ENCODE results near the gene NINJ2.
"Not testable (repeated sequence)": the region's sequence is repeated elsewhere in the genome, so short reads cannot be mapped to it uniquely, and the experiment has no call there.

NINJ2 gene

GRCh38 chr12:663293-663871 is at the start of gene NINJ2:
Gene NINJ2, minus strand, starts transcription at chr12:663445. Its CDS starts 85 bp downstream, at chr12:663360.
- no peak for DNase-seq (ENCODE audit: low read depth)

- DNase-seq (ENCODE audit: low read depth), result no peak
Measured at GRCh38 chr12:712172-712863, 49.1 kb upstream of the NINJ2 start.

GRCh38 chr12:709455-710020 is 46.3 kb upstream of the NINJ2 start:
- DNase-seq (ENCODE audit: low read depth), result no peak

- not testable (repeated sequence) for DNase-seq (ENCODE audit: low read depth)
Measured at GRCh38 chr12:708084-708483, 44.8 kb upstream of the NINJ2 start.

GRCh38 chr12:704516-705242 is 41.4 kb upstream of the NINJ2 start:
- no peak for DNase-seq (ENCODE audit: low read depth)

- DNase-seq (ENCODE audit: low read depth), result no peak
Measured at GRCh38 chr12:701896-702539, 38.8 kb upstream of the NINJ2 start.

GRCh38 chr12:700016-700415 is 36.8 kb upstream of the NINJ2 start:
- no peak for DNase-seq (ENCODE audit: low read depth)

GRCh38 chr12:698222-698621 is 35.0 kb upstream of the NINJ2 start:
- DNase-seq (ENCODE audit: low read depth), result not testable (repeated sequence)

- DNase-seq (ENCODE audit: low read depth), result no peak
Measured at GRCh38 chr12:697481-697880, 34.2 kb upstream of the NINJ2 start.

GRCh38 chr12:694734-695503 is 31.7 kb upstream of the NINJ2 start:
- no peak for DNase-seq (ENCODE audit: low read depth)

GRCh38 chr12:693934-694533 is 30.8 kb upstream of the NINJ2 start:
- DNase-seq (ENCODE audit: low read depth), result no peak

GRCh38 chr12:692274-692673 is 29.0 kb upstream of the NINJ2 start:
- no peak for DNase-seq (ENCODE audit: low read depth)

GRCh38 chr12:690466-690865 is 27.2 kb upstream of the NINJ2 start:
- no peak for DNase-seq (ENCODE audit: low read depth)

- no peak for DNase-seq (ENCODE audit: low read depth)
Measured at GRCh38 chr12:685388-685787, 22.1 kb upstream of the NINJ2 start.

GRCh38 chr12:684416-684815 is 21.2 kb upstream of the NINJ2 start:
- no peak for DNase-seq (ENCODE audit: low read depth)

GRCh38 chr12:681568-682256 is 18.5 kb upstream of the NINJ2 start:
- no peak for DNase-seq (ENCODE audit: low read depth)

- no peak for DNase-seq (ENCODE audit: low read depth)
Measured at GRCh38 chr12:678747-679712, 15.8 kb upstream of the NINJ2 start.

- DNase-seq (ENCODE audit: low read depth), result no peak
Measured at GRCh38 chr12:675562-675961, 12.3 kb upstream of the NINJ2 start.

GRCh38 chr12:674272-674781 is 11.1 kb upstream of the NINJ2 start:
- no peak for DNase-seq (ENCODE audit: low read depth)
